Tibial nerve (tissue), 3 donors: ENCODE data around the gene DMGDH.

ENCODE experiments used
- POLR2A ChIP-seq, 2 donors: fragments of 450-650 bp; IDR thresholded peaks; one replicate each; pipeline ENCODE4 v1.6.1; 2017; ENCODE audit warnings: antibody characterized with exemption in 2 of 2, mild to moderate bottlenecking in 2 of 2, moderate library complexity in 2 of 2
- TF ChIP-seq, protein P1 (sequence below), 5 experiments: fragments of 200-600 bp in 3 of 5; fragments of 450-650 bp in 2 of 5; sonication (generic) in 3 of 5; IDR thresholded peaks; one replicate each; pipeline ENCODE4 v1.5.1; 2016 to 2019; ENCODE audit warnings: antibody characterized with exemption in 5 of 5, mild to moderate bottlenecking in 3 of 5, moderate library complexity in 2 of 5

DNA sequence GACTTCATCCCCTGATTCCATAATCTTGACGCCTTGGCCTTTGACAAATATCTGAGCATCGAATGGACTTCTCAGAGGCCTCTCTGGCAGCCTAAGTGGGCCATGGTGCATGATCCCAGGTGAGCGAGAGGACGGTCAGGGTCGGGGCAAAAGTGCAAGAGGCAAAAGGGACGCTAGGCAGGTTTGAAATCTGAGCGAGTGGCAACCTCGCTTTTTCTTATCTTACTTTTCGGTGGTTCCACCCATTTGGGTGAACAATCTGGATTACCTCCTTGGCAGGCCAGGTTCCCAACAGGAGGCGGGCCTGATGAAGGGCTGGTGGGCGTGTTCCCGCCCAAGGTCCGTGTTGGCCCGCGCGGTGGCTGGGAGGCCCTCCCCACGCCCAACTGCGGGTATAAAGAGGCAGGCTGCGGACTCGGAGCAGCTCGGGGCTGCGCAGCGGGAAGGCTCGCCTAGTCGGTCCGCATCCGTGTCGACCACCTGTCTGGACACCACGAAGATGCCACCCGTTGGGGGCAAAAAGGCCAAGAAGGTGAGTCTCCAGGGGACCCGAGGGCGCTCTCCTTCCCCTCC is 42.0 kb upstream of the DMGDH start, which contains the start of gene BHMT:
- TF ChIP-seq, protein P1, sequence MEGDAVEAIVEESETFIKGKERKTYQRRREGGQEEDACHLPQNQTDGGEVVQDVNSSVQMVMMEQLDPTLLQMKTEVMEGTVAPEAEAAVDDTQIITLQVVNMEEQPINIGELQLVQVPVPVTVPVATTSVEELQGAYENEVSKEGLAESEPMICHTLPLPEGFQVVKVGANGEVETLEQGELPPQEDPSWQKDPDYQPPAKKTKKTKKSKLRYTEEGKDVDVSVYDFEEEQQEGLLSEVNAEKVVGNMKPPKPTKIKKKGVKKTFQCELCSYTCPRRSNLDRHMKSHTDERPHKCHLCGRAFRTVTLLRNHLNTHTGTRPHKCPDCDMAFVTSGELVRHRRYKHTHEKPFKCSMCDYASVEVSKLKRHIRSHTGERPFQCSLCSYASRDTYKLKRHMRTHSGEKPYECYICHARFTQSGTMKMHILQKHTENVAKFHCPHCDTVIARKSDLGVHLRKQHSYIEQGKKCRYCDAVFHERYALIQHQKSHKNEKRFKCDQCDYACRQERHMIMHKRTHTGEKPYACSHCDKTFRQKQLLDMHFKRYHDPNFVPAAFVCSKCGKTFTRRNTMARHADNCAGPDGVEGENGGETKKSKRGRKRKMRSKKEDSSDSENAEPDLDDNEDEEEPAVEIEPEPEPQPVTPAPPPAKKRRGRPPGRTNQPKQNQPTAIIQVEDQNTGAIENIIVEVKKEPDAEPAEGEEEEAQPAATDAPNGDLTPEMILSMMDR (IDR thresholded peaks at IDR 0.05) = no peak
- TF ChIP-seq POLR2A (IDR thresholded peaks at IDR 0.05) = no peak
